ENCODE results near the gene ASTN2. TPM values are rescaled to one million over a fixed set of nuclear protein-coding genes. Genes with fewer than 3 reads are reported as not detected.

The ASTN2 gene
- total and polyA plus RNA-seq, 9 donors, result 1.8 to 6.4 (median 3.2) TPM

GRCh38 chr9:116383133-116383532, 1031.7 kb downstream of the ASTN2 start:
- TF ChIP-seq EP300 (IDR thresholded peaks at IDR 0.05) (no peak), POLR2A (IDR thresholded peaks at IDR 0.05) (no peak)
- TF ChIP-seq, protein P1, sequence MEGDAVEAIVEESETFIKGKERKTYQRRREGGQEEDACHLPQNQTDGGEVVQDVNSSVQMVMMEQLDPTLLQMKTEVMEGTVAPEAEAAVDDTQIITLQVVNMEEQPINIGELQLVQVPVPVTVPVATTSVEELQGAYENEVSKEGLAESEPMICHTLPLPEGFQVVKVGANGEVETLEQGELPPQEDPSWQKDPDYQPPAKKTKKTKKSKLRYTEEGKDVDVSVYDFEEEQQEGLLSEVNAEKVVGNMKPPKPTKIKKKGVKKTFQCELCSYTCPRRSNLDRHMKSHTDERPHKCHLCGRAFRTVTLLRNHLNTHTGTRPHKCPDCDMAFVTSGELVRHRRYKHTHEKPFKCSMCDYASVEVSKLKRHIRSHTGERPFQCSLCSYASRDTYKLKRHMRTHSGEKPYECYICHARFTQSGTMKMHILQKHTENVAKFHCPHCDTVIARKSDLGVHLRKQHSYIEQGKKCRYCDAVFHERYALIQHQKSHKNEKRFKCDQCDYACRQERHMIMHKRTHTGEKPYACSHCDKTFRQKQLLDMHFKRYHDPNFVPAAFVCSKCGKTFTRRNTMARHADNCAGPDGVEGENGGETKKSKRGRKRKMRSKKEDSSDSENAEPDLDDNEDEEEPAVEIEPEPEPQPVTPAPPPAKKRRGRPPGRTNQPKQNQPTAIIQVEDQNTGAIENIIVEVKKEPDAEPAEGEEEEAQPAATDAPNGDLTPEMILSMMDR (IDR thresholded peaks at IDR 0.05), result no peak
- Histone ChIP-seq H3K4me3 (no peak overlapping the region), H3K36me3 (no peaks in the 10 kb centered on the region), H3K27me3 (no peaks in the 10 kb centered on the region), H3K27ac (no peak overlapping the region), H3K4me1 (ENCODE audit: insufficient read depth) (no peaks in the 10 kb centered on the region), H3K9me3 (no peaks in the 10 kb centered on the region)
- 80 to 89% (median 80%) methylated on average over 5 of the region's 5 CpGs for WGBS, 3 donors
- no peak for DNase-seq
- intact Hi-C loops (cut with DNase I), result no loop called here

- no peak for TF ChIP-seq POLR2A (IDR thresholded peaks at IDR 0.05)
- TF ChIP-seq EP300 (IDR thresholded peaks at IDR 0.05), result no peak
- intact Hi-C loops (cut with DNase I), result no loop called here
- WGBS, 3 donors, result 69 to 75% (median 73%) methylated on average over 4 of the region's 4 CpGs
- no peaks in the 10 kb centered on the region for H3K4me1 ChIP-seq (ENCODE audit: insufficient read depth)
- no peak for DNase-seq
- H3K27me3 ChIP-seq, result no peaks in the 10 kb centered on the region
- H3K36me3 ChIP-seq, result no peaks in the 10 kb centered on the region
- no peak overlapping the region for H3K27ac ChIP-seq
- H3K9me3 ChIP-seq, result no peaks in the 10 kb centered on the region
- no peak overlapping the region for H3K4me3 ChIP-seq
Observed at GRCh38 chr9:116382053-116382452, 1032.8 kb downstream of the ASTN2 start.

- WGBS, 3 donors, result 87 to 93% (median 91%) methylated on average over 2 of the region's 2 CpGs
- Histone ChIP-seq H3K36me3 (no peaks in the 10 kb centered on the region), H3K4me1 (ENCODE audit: insufficient read depth) (no peaks in the 10 kb centered on the region), H3K27ac (no peak overlapping the region), H3K27me3 (no peaks in the 10 kb centered on the region), H3K4me3 (no peak overlapping the region), H3K9me3 (no peaks in the 10 kb centered on the region)
- no peak for TF ChIP-seq POLR2A (IDR thresholded peaks at IDR 0.05)
- TF ChIP-seq, protein P1 (IDR thresholded peaks at IDR 0.05), result no peak
- no peak for TF ChIP-seq EP300 (IDR thresholded peaks at IDR 0.05)
- DNase-seq, result no peak
- intact Hi-C loops (cut with DNase I), result no loop called here
Observed at GRCh38 chr9:116381350-116381749, 1033.5 kb downstream of the ASTN2 start.

- H3K9me3 ChIP-seq, result no peaks in the 10 kb centered on the region
- H3K27ac ChIP-seq, result no peak overlapping the region
- DNase-seq, result no peak
- no peaks in the 10 kb centered on the region for H3K4me1 ChIP-seq (ENCODE audit: insufficient read depth)
- TF ChIP-seq, protein P1 (IDR thresholded peaks at IDR 0.05), result no peak
- TF ChIP-seq POLR2A (IDR thresholded peaks at IDR 0.05) (no peak), EP300 (IDR thresholded peaks at IDR 0.05) (no peak)
- intact Hi-C loops (cut with DNase I), result no loop called here
- no peaks in the 10 kb centered on the region for H3K36me3 ChIP-seq
- H3K27me3 ChIP-seq, result no peaks in the 10 kb centered on the region
- no peak overlapping the region for H3K4me3 ChIP-seq
Observed at GRCh38 chr9:116380496-116380995, 1034.3 kb downstream of the ASTN2 start.

DNA sequence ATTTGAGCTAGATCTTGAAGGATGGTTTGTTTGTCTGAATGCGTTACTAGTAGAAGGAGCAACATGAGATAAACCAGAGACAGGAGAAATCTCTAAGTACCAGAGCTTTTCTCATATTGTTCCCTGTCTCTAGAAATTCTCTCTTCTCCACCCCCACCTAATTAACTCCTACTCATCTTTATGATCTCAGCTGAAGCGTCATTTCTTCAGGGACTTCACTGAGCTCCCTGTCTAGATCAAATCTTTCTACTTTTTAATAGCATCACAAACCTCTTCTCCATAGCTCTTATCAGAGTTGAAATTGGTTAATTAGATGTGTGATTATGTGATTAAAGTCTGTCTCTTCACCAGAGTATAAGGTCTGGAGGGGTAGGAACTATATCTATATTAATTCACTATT, 1035.0 kb downstream of the ASTN2 start:
- no peak for DNase-seq
- no peaks in the 10 kb centered on the region for H3K9me3 ChIP-seq
- no peaks in the 10 kb centered on the region for H3K4me1 ChIP-seq (ENCODE audit: insufficient read depth)
- H3K27me3 ChIP-seq, result no peaks in the 10 kb centered on the region
- no peak overlapping the region for H3K4me3 ChIP-seq
- intact Hi-C loops (cut with DNase I), result no loop called here
- TF ChIP-seq EP300 (IDR thresholded peaks at IDR 0.05) (no peak), POLR2A (IDR thresholded peaks at IDR 0.05) (no peak)
- TF ChIP-seq, protein P1 (IDR thresholded peaks at IDR 0.05), result no peak
- H3K27ac ChIP-seq, result no peak overlapping the region
- H3K36me3 ChIP-seq, result no peaks in the 10 kb centered on the region
- WGBS, 3 donors, result 71 to 93% (median 89%) methylated on average over 2 of the region's 2 CpGs
